A549 (cell line): ENCODE data around the gene NUDCD2. TPM values are rescaled to one million over a fixed set of nuclear protein-coding genes. Genes with fewer than 3 reads are reported as not detected.

Source experiments
- ATAC-seq, 2 experiments: fragments of 200-7000 bp in 1 of 2; fragments of >200 bp in 1 of 2; cut with Nextera tagmentation in 1 of 2; cut with Tn5 transposase in 1 of 2; 3 replicates each; pipeline versions ENCODE4 v1.8.0 to v1.9.1; 2018 to 2020; ENCODE audit warnings: mild to moderate bottlenecking in 1 of 2, moderate library complexity in 1 of 2
- CTCF ChIA-PET: fragments of 300-600 bp; sonication (Branson Sonifier 250); formaldehyde crosslinking; extraction: SDS; loops from one replicate; lab custom pipeline; 2021; ENCODE audit warnings: antibody characterized with exemption, inconsistent platforms; lab: Yijun Ruan, JAX
- POLR2A ChIA-PET: fragments of 350-600 bp; formaldehyde crosslinking; extraction: SDS; loops from one replicate; lab custom pipeline; 2021; ENCODE audit warnings: antibody characterized with exemption, inconsistent platforms; lab: Yijun Ruan, JAX
- DNase-seq, 2 experiments: peaks; one replicate each; pipeline versions ENCODE4 v3.0.0 to v3.0.0-alpha.2; 2011 to 2016; ENCODE audit warnings: low read depth in 1 of 2, low spot score in 1 of 2
- FAIRE-seq: peaks from 2 replicates; lab custom pipeline; 2011; peaks lifted over from hg19 to GRCh38; lab: Jason Lieb, UNC
- H3K27ac ChIP-seq, 2 experiments: fragments of >200 bp; sonication (Bioruptor Twin); formaldehyde crosslinking; 3 replicates each; pipeline ENCODE4 v1.5.1; 2016 to 2017
- H3K4me1 ChIP-seq: fragments of >200 bp; sonication (Bioruptor Twin); formaldehyde crosslinking; 3 replicates; pipeline ENCODE4 v1.6.1; 2016
- H3K4me2 ChIP-seq: fragments of >200 bp; sonication (Bioruptor Twin); formaldehyde crosslinking; 3 replicates; pipeline ENCODE4 v1.6.1; 2016
- H3K4me3 ChIP-seq: fragments of >200 bp; sonication (Bioruptor Twin); formaldehyde crosslinking; 3 replicates; pipeline ENCODE4 v1.5.1; 2016
- H3K9me3 ChIP-seq: fragments of >200 bp; sonication (Bioruptor Twin); formaldehyde crosslinking; 3 replicates; pipeline ENCODE4 v1.6.1; 2016
- BHLHE40 ChIP-seq: IDR thresholded peaks from 2 replicates; pipeline ENCODE4 v1.6.1; 2012; ENCODE audit warnings: low read depth, low read length, inconsistent platforms
- CBX8 ChIP-seq: fragments of 200-600 bp; sonication (generic); IDR thresholded peaks from 2 replicates; pipeline ENCODE4 v1.6.1; 2016
- CHD2 ChIP-seq: fragments of 150-350 bp; IDR thresholded peaks from 2 replicates; pipeline ENCODE4 v1.6.1; 2014; ENCODE audit warnings: low read length; ENCODE audit not compliant: partially characterized antibody
- EHMT2 ChIP-seq: fragments of 200-600 bp; sonication (generic); IDR thresholded peaks from 2 replicates; pipeline ENCODE4 v1.6.1; 2016; ENCODE audit warnings: antibody characterized with exemption, low read depth, mild to moderate bottlenecking, moderate library complexity
- HOXB13 ChIP-seq: fragments of 250-450 bp; sonication (Bioruptor Pico); IDR thresholded peaks from 2 replicates; pipeline ENCODE4 v1.5.0; 2020; ENCODE audit warnings: low read depth, mild to moderate bottlenecking, moderate library complexity
- JUNB ChIP-seq: fragments of >200 bp; sonication (Bioruptor Twin); formaldehyde crosslinking; IDR thresholded peaks from 2 replicates; pipeline ENCODE4 v1.6.1; 2016
- KDM5A ChIP-seq: fragments of 200-600 bp; sonication (generic); IDR thresholded peaks from 2 replicates; pipeline ENCODE4 v1.6.1; 2016; ENCODE audit warnings: antibody characterized with exemption, mild to moderate bottlenecking
- MAZ ChIP-seq: fragments of 150-350 bp; IDR thresholded peaks from 2 replicates; pipeline ENCODE4 v1.6.1; 2014; ENCODE audit warnings: antibody characterized with exemption, low read depth, low read length, borderline replicate concordance
- NR3C1 ChIP-seq: fragments of >200 bp; sonication (Bioruptor Twin); formaldehyde crosslinking; IDR thresholded peaks from 3 replicates; pipeline ENCODE4 v1.6.1; 2017
- RNF2 ChIP-seq: fragments of 200-600 bp; sonication (generic); IDR thresholded peaks from 2 replicates; pipeline ENCODE4 v1.6.1; 2016; ENCODE audit warnings: low read depth, mild to moderate bottlenecking, antibody characterized with exemption, moderate library complexity, borderline replicate concordance
- SMC3 ChIP-seq: fragments of >200 bp; sonication (Bioruptor Twin); formaldehyde crosslinking; IDR thresholded peaks from 3 replicates; pipeline ENCODE4 v1.6.1; 2018; ENCODE audit warnings: inconsistent platforms
- ZC3H11A ChIP-seq: fragments of 450-650 bp; IDR thresholded peaks from 2 replicates; pipeline ENCODE4 v1.6.1; 2014; ENCODE audit warnings: antibody characterized with exemption, mild to moderate bottlenecking
- WGBS: methylation state at CpG from one replicate; pipeline ENCODE4 v1.1.6; 2017; ENCODE audit errors: missing lambda C conversion rate; 5-methylcytosine and 5-hydroxymethylcytosine counted together
- polyA plus RNA-seq, 4 experiments: library from polyadenylated mRNA; depleted of rRNA in 3 of 4; stranded (reverse); fragments of >200 nt; fragmentation: RNase III in 1 of 4; extraction: RNeasy Plus Mini Kit Qiagen cat#74134 plus additional on column Dnase treatment in 1 of 4; gene quantifications; 2 replicates in 3 of 4; 3 replicates in 1 of 4; pipeline ENCODE4 v1.2.3, GENCODE V29; 2011 to 2017
- TF ChIP-seq, protein P1 (sequence below): fragments of 200-600 bp; sonication (generic); IDR thresholded peaks from 2 replicates; pipeline ENCODE4 v1.6.1; 2016; ENCODE audit warnings: antibody characterized with exemption, mild to moderate bottlenecking, moderate library complexity
- TF ChIP-seq, protein P2 (sequence below): fragments of >200 bp; sonication (Bioruptor Twin); formaldehyde crosslinking; IDR thresholded peaks from 3 replicates; pipeline ENCODE4 v1.6.1; 2016

Gene NUDCD2
- polyA plus RNA-seq, 2 of the 4 experiments (the other 2 are of a cell fraction) = 22.3 to 43.9 TPM

DNA sequence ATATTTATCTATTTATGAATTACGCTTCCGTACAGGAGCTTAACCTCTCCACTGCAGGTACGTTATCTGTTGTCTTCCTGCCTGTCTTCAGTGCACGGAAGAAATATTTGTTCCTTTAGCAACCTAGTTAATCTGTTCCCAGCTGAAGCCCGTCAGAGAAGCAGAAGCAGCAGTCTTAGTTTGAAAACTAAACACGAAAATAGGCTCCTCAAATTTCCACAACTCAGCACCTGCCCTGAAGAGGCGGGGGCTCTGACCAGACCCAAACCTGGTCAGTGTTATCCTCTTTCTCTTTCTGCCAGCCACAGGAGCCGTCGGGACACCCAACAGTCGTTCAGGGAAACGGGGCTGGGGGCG is 462 bp downstream of the NUDCD2 start:
- H3K27ac ChIP-seq = peak overlapping the region; percentile 91 to 92
- FAIRE-seq (no peak), ATAC-seq (no peak; a peak in 1 of 6 replicates), DNase-seq (no peak)
- H3K9me3 ChIP-seq = no peaks in the 10 kb centered on the region
- ChIA-PET POLR2A (interaction anchor here (1.2 to 5.1 kb wide), 11 partner anchors 10 to 50 kb away, joined by 4 to 76 read pairs (median 9); partner anchors contain the start of genes CCNG1 and MAT2B), CTCF (interaction anchor here (1.6 to 2.1 kb wide), 2 partner anchors 17 to 44 kb away, joined by 4 to 7 read pairs; no protein-coding TSS in a partner anchor)
- WGBS = 1% methylated on average over 9 of the region's 12 CpGs
- peak overlapping the region; percentile 90 for H3K4me2 ChIP-seq
- no peak for TF ChIP-seq JUNB
- peaks cover 27% of the 10 kb centered on the region for H3K4me1 ChIP-seq
- peak overlapping the region; percentile 73 for H3K4me3 ChIP-seq

DNA sequence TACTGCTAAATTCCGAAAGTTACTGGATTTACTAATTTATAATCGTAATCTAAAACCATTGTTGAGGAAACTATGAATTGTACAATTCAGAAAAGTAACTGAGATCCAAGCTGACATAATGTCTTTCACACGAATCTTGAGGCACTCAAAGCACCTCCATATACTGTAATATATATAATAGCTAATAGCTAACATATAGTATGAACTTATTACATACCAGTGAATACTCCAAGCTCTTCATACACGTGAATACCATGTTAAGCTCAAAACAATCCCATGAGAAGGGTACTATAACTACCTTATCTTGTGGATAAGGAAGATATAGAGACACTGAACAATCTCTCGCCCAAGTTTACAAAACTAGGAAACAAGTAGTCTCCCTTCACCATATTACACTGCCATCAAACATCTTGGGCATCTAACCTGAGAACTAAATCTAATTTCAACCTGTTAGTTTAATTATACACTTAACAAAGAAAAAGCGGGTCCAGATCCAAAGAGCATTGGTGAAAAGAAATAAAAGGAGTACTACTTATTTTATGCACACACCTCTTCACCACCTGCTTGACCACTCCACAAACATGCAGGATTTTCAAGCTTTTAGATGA is 1.0 kb downstream of the NUDCD2 start:
- peak overlapping the region; percentile 90 for H3K4me2 ChIP-seq
- TF ChIP-seq, protein P1, sequence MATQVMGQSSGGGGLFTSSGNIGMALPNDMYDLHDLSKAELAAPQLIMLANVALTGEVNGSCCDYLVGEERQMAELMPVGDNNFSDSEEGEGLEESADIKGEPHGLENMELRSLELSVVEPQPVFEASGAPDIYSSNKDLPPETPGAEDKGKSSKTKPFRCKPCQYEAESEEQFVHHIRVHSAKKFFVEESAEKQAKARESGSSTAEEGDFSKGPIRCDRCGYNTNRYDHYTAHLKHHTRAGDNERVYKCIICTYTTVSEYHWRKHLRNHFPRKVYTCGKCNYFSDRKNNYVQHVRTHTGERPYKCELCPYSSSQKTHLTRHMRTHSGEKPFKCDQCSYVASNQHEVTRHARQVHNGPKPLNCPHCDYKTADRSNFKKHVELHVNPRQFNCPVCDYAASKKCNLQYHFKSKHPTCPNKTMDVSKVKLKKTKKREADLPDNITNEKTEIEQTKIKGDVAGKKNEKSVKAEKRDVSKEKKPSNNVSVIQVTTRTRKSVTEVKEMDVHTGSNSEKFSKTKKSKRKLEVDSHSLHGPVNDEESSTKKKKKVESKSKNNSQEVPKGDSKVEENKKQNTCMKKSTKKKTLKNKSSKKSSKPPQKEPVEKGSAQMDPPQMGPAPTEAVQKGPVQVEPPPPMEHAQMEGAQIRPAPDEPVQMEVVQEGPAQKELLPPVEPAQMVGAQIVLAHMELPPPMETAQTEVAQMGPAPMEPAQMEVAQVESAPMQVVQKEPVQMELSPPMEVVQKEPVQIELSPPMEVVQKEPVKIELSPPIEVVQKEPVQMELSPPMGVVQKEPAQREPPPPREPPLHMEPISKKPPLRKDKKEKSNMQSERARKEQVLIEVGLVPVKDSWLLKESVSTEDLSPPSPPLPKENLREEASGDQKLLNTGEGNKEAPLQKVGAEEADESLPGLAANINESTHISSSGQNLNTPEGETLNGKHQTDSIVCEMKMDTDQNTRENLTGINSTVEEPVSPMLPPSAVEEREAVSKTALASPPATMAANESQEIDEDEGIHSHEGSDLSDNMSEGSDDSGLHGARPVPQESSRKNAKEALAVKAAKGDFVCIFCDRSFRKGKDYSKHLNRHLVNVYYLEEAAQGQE = no peak
- TF ChIP-seq MAZ (no peak), ZC3H11A (no peak), SMC3 (no peak)
- TF ChIP-seq, all 56 proteins: peak for 0
- POLR2A ChIA-PET = interaction anchor here (1.2 to 5.1 kb wide), 7 partner anchors 9 to 46 kb away, joined by 4 to 76 read pairs (median 17); partner anchors contain the start of genes CCNG1 and MAT2B
- 9% methylated on average over 6 of the region's 6 CpGs for WGBS
- CTCF ChIA-PET = interaction anchor here (1.6 to 2.1 kb wide), 2 partner anchors 17 to 44 kb away, joined by 4 to 7 read pairs; no protein-coding TSS in a partner anchor
- Histone ChIP-seq H3K27ac (peak overlapping the region; percentile 91 to 92), H3K4me1 (peaks cover 27% of the 10 kb centered on the region), H3K9me3 (no peaks in the 10 kb centered on the region), H3K4me3 (peak overlapping the region; percentile 73)
- no peak for DNase-seq
- no peak for FAIRE-seq
- ATAC-seq = no peak

DNA sequence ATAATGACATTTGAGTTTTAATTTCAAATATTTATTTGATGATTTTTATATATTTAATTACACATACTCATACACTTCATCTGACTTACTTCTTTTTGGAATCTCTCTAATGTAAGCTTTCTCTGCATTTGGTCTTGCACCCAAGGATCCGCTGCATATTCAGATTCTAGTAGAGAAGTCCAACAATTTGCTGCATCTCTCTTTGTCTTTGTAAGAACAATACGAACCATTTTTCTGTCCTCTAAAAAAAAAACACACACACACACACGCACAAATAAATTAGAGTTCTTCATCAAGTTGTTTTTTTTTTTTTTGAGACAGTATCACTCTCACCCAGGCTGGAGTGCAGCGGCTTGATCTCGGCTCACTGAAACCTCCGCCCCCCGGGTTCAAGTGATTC is 3.1 kb downstream of the NUDCD2 start:
- no peak overlapping the region for H3K27ac ChIP-seq
- POLR2A ChIA-PET = no interaction called here
- WGBS = 97% methylated on average over 7 of the region's 7 CpGs
- H3K4me2 ChIP-seq = no peak overlapping the region; the same call in 2 of the 3 replicates
- DNase-seq (no peak), FAIRE-seq (no peak), ATAC-seq (no peak)
- CTCF ChIA-PET = no interaction called here
- H3K4me3 ChIP-seq = no peak overlapping the region
- peaks cover 13% of the 10 kb centered on the region; the same call in 2 of the 3 replicates for H3K4me1 ChIP-seq
- H3K9me3 ChIP-seq = no peaks in the 10 kb centered on the region
- TF ChIP-seq, protein P2, sequence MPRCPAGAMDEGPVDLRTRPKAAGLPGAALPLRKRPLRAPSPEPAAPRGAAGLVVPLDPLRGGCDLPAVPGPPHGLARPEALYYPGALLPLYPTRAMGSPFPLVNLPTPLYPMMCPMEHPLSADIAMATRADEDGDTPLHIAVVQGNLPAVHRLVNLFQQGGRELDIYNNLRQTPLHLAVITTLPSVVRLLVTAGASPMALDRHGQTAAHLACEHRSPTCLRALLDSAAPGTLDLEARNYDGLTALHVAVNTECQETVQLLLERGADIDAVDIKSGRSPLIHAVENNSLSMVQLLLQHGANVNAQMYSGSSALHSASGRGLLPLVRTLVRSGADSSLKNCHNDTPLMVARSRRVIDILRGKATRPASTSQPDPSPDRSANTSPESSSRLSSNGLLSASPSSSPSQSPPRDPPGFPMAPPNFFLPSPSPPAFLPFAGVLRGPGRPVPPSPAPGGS = no peak
- TF ChIP-seq HOXB13 (CRISPR knock-in tag) (no peak), BHLHE40 (no peak), RNF2 (no peak), JUNB (no peak), CHD2 (no peak), NR3C1 (no peak), KDM5A (no peak), CBX8 (no peak), EHMT2 (no peak), SMC3 (no peak)
- TF ChIP-seq, protein P1 = no peak
